ENCODE measurements around the gene SLC66A2.

GRCh38 chr18:79861687-79862086 lies 89.8 kb downstream of the SLC66A2 start:
- TF ChIP-seq POLR2A (IDR thresholded peaks at IDR 0.05) (no peak), CTCF (IDR thresholded peaks at IDR 0.05) (no peak)

Measured in adrenal gland (tissue), 5 donors.